Measurements from ENCODE around the gene CBARP.
A peak's percentile ranks its signal among the peaks of the same experiment; 100 is the strongest.

Gene CBARP

GRCh38 chr19:1275976-1276627 is 38.3 kb upstream of the CBARP start:
- H3K27me3 ChIP-seq (ENCODE audit: control insufficient read depth in 2 of 2, insufficient read depth in 2 of 2, low read length in 2 of 2) = no peaks in the 10 kb centered on the region

GRCh38 chr19:1275260-1275975 is 37.6 kb upstream of the CBARP start, which contains the start of gene FAM174C:
Gene FAM174C (plus strand): TSS chr19:1275530. CDS start chr19:1275550, 20 bp downstream.
- Histone ChIP-seq H3K9ac (ENCODE audit: low read depth in 1 of 2, low read length in 2 of 2) (peak within 1 kb of the TSS; percentile 88 to 94), H3K36me3 (ENCODE audit: control insufficient read depth in 2 of 2, insufficient read depth in 2 of 2, low read length in 2 of 2) (peaks cover 48 to 53% of the 10 kb centered on the region in 2 donors), H3K4me3 (ENCODE audit: low read length in 2 of 2) (peak within 1 kb of the TSS; percentile 78 to 85), H3K27me3 (ENCODE audit: control insufficient read depth in 2 of 2, insufficient read depth in 2 of 2, low read length in 2 of 2) (no peaks in the 10 kb centered on the region), H3K27ac (ENCODE audit: low read depth in 2 of 2, low read length in 2 of 2) (peak within 1 kb of the TSS; percentile 99 to 100), H3K4me1 (ENCODE audit: control insufficient read depth in 2 of 2, insufficient read depth in 2 of 2, low read length in 2 of 2) (peaks cover 53 to 61% of the 10 kb centered on the region in 2 donors), H3K9me3 (ENCODE audit: control insufficient read depth in 2 of 2, low read length in 2 of 2) (no peaks in the 10 kb centered on the region)

More at GRCh38 chr19:1275976-1276627, 38.3 kb upstream of the CBARP start:
- Histone ChIP-seq H3K27ac (ENCODE audit: low read depth in 2 of 2, low read length in 2 of 2) (peak overlapping the region; percentile 99 to 100), H3K4me3 (ENCODE audit: low read length in 2 of 2) (peak overlapping the region; percentile 78 to 85), H3K36me3 (ENCODE audit: control insufficient read depth in 2 of 2, insufficient read depth in 2 of 2, low read length in 2 of 2) (peaks cover 45 to 48% of the 10 kb centered on the region in 2 donors), H3K4me1 (ENCODE audit: control insufficient read depth in 2 of 2, insufficient read depth in 2 of 2, low read length in 2 of 2) (peaks cover 46 to 54% of the 10 kb centered on the region in 2 donors), H3K9me3 (ENCODE audit: control insufficient read depth in 2 of 2, low read length in 2 of 2) (no peaks in the 10 kb centered on the region), H3K9ac (ENCODE audit: low read depth in 1 of 2, low read length in 2 of 2) (peak overlapping the region; percentile 88 to 94)

DNA sequence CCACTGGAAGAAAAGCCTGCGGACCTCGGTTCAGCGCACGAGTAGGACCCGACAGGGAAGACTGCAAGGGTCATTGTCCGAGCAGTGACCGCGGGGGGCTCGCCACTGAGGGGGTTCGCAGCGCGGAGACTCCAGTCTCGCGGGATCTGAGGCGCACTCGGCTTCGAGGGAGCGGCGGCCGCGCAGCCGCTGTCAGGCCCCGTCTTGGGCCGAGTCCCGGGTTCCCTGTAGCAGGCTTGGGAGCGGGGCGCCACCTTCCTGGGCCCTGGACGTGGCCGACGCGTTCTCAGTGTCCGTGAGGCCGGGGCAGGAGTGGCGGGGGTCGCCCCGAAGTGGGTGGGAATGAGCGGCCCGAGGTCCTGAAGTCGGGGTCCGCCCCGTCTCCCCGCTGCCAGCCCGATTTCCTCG is 37.1 kb upstream of the CBARP start:
- H3K4me3 ChIP-seq (ENCODE audit: low read length in 2 of 2) = peak overlapping the region; percentile 41 to 85
- H3K9ac ChIP-seq (ENCODE audit: low read depth in 1 of 2, low read length in 2 of 2) = peak overlapping the region in 1 of 2 donors; percentile 94
- peak overlapping the region; percentile 99 to 100 for H3K27ac ChIP-seq (ENCODE audit: low read depth in 2 of 2, low read length in 2 of 2)
- peaks cover 48 to 56% of the 10 kb centered on the region in 2 donors for H3K36me3 ChIP-seq (ENCODE audit: control insufficient read depth in 2 of 2, insufficient read depth in 2 of 2, low read length in 2 of 2)
- peaks cover 59 to 64% of the 10 kb centered on the region in 2 donors for H3K4me1 ChIP-seq (ENCODE audit: control insufficient read depth in 2 of 2, insufficient read depth in 2 of 2, low read length in 2 of 2)
- no peaks in the 10 kb centered on the region for H3K9me3 ChIP-seq (ENCODE audit: control insufficient read depth in 2 of 2, low read length in 2 of 2)
- no peaks in the 10 kb centered on the region for H3K27me3 ChIP-seq (ENCODE audit: control insufficient read depth in 2 of 2, insufficient read depth in 2 of 2, low read length in 2 of 2)

DNA sequence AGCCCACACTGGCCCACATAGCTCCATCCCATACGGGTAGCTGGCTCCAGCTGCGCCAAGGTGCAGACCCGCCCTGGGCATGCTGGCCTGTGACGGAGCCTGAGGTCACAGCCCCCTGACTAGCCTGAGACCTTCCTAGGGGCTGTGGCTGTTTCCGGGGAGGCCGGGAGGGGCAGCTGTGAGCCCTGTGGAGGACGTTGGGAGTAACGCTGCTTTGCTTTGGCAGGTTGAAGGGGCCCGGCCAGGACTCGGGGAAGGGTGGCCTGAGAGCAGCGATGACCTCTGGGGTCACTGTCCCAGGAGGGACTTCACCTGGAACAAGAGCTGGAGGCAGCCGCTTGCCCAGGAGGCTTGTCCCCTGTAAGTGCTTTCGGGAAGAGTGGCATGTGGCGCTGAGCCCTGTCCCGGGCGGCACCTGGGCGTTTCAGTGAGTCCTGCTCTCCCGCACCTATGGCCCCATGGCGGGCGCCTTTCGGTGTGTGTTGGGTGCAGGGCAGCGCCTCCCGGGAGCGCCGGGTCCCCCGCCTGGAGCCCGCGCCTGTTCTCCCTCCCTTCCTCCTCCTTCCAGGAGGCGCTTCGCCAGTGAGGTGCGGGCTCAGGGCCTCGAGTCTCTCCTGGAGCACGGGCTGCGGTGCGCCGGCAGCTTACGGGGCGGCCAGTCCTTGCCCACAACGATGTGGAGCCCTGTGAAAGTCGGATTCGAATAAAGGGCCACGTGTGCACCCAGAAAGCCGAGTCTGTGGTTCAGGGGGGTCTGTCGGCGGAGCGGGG is 36.5 kb upstream of the CBARP start:
- Histone ChIP-seq H3K9ac (ENCODE audit: low read depth in 1 of 2, low read length in 2 of 2) (peak overlapping the region in 1 of 2 donors; percentile 94), H3K4me3 (ENCODE audit: low read length in 2 of 2) (peak overlapping the region; percentile 41 to 85), H3K27me3 (ENCODE audit: control insufficient read depth in 2 of 2, insufficient read depth in 2 of 2, low read length in 2 of 2) (no peaks in the 10 kb centered on the region), H3K36me3 (ENCODE audit: control insufficient read depth in 2 of 2, insufficient read depth in 2 of 2, low read length in 2 of 2) (peaks cover 46 to 52% of the 10 kb centered on the region in 2 donors), H3K27ac (ENCODE audit: low read depth in 2 of 2, low read length in 2 of 2) (peak overlapping the region; percentile 99 to 100), H3K9me3 (ENCODE audit: control insufficient read depth in 2 of 2, low read length in 2 of 2) (no peaks in the 10 kb centered on the region), H3K4me1 (ENCODE audit: control insufficient read depth in 2 of 2, insufficient read depth in 2 of 2, low read length in 2 of 2) (peaks cover 61 to 64% of the 10 kb centered on the region in 2 donors)

GRCh38 chr19:1273263-1274041 is 35.6 kb upstream of the CBARP start:
- Histone ChIP-seq H3K4me1 (ENCODE audit: control insufficient read depth in 2 of 2, insufficient read depth in 2 of 2, low read length in 2 of 2) (peaks cover 64 to 68% of the 10 kb centered on the region in 2 donors), H3K27ac (ENCODE audit: low read depth in 2 of 2, low read length in 2 of 2) (peak overlapping the region; percentile 39 to 54), H3K9me3 (ENCODE audit: control insufficient read depth in 2 of 2, low read length in 2 of 2) (no peaks in the 10 kb centered on the region), H3K9ac (ENCODE audit: low read depth in 1 of 2, low read length in 2 of 2) (no peak overlapping the region), H3K36me3 (ENCODE audit: control insufficient read depth in 2 of 2, insufficient read depth in 2 of 2, low read length in 2 of 2) (peaks cover 41 to 46% of the 10 kb centered on the region in 2 donors), H3K4me3 (ENCODE audit: low read length in 2 of 2) (no peak overlapping the region), H3K27me3 (ENCODE audit: control insufficient read depth in 2 of 2, insufficient read depth in 2 of 2, low read length in 2 of 2) (no peaks in the 10 kb centered on the region)

DNA sequence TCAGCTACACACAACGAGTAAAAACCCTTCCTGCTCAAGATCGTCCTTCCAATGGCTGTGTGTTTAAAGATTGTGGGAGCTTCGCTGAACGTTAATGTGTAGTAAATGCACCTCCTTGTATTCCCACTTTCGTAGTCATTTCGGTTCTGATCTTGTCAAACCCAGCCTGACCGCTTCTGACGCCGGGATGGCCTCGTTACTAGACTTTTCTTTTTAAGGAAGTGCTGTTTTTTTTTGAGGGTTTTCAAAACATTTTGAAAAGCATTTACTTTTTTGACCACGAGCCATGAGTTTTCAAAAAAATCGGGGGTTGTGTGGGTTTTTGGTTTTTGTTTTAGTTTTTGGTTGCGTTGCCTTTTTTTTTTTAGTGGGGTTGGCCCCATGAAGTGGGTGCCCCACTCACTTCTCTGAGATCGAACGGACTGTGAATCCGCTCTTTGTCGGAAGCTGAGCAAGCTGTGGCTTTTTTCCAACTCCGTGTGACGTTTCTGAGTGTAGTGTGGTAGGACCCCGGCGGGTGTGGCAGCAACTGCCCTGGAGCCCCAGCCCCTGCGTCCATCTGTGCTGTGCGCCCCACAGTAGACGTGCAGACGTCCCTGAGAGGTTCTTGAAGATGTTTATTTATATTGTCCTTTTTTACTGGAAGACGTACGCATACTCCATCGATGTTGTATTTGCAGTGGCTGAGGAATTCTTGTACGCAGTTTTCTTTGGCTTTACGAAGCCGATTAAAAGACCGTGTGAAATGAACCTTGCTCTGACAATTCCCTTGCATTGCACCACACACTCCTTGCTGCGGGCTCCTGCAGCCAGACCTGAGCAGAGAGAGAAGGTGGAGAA is 34.8 kb upstream of the CBARP start:
- Histone ChIP-seq H3K27ac (ENCODE audit: low read depth in 2 of 2, low read length in 2 of 2) (peak overlapping the region; percentile 39 to 54), H3K9ac (ENCODE audit: low read depth in 1 of 2, low read length in 2 of 2) (no peak overlapping the region), H3K36me3 (ENCODE audit: control insufficient read depth in 2 of 2, insufficient read depth in 2 of 2, low read length in 2 of 2) (peaks cover 41 to 46% of the 10 kb centered on the region in 2 donors), H3K4me1 (ENCODE audit: control insufficient read depth in 2 of 2, insufficient read depth in 2 of 2, low read length in 2 of 2) (peaks cover 72 to 74% of the 10 kb centered on the region in 2 donors), H3K4me3 (ENCODE audit: low read length in 2 of 2) (peak overlapping the region; percentile 15 to 33), H3K27me3 (ENCODE audit: control insufficient read depth in 2 of 2, insufficient read depth in 2 of 2, low read length in 2 of 2) (no peaks in the 10 kb centered on the region), H3K9me3 (ENCODE audit: control insufficient read depth in 2 of 2, low read length in 2 of 2) (no peaks in the 10 kb centered on the region)

- Histone ChIP-seq H3K27ac (ENCODE audit: low read depth in 2 of 2, low read length in 2 of 2) (peak overlapping the region in 1 of 2 donors; percentile 24), H3K4me1 (ENCODE audit: control insufficient read depth in 2 of 2, insufficient read depth in 2 of 2, low read length in 2 of 2) (peaks cover 76 to 78% of the 10 kb centered on the region in 2 donors)
These were observed 34.0 kb upstream of the CBARP start for GRCh38 chr19:1271528-1272422.

DNA sequence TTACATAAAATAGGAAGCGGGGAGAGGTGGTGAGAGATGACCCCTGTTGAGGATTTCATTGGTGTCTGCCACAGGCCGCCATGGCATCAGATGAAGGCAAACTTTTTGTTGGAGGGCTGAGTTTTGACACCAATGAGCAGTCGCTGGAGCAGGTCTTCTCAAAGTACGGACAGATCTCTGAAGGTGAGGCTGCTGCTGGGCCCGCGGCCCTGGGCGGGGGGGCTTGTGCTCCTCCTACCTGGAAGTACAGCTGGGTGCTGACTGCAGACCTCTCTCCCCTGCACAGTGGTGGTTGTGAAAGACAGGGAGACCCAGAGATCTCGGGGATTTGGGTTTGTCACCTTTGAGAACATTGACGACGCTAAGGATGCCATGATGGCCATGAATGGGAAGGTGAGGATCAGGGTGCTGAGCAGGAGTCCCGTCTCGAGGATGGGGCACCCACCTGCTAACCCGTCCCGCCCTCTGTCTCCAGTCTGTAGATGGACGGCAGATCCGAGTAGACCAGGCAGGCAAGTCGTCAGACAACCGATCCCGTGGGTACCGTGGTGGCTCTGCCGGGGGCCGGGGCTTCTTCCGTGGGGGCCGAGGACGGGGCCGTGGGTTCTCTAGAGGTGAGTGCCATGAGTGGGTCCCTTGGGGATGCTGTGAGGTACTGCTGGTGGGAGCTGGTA is 33.2 kb upstream of the CBARP start:
- peak overlapping the region; percentile 63 to 96 for H3K9ac ChIP-seq (ENCODE audit: low read depth in 1 of 2, low read length in 2 of 2)
- peaks cover 41 to 46% of the 10 kb centered on the region in 2 donors for H3K36me3 ChIP-seq (ENCODE audit: control insufficient read depth in 2 of 2, insufficient read depth in 2 of 2, low read length in 2 of 2)
- peaks cover 72 to 74% of the 10 kb centered on the region in 2 donors for H3K4me1 ChIP-seq (ENCODE audit: control insufficient read depth in 2 of 2, insufficient read depth in 2 of 2, low read length in 2 of 2)

More at GRCh38 chr19:1271528-1272422, 34.0 kb upstream of the CBARP start:
- peaks cover 41 to 46% of the 10 kb centered on the region in 2 donors for H3K36me3 ChIP-seq (ENCODE audit: control insufficient read depth in 2 of 2, insufficient read depth in 2 of 2, low read length in 2 of 2)
- peak overlapping the region; percentile 49 to 98 for H3K4me3 ChIP-seq (ENCODE audit: low read length in 2 of 2)
- peak overlapping the region in 1 of 2 donors; percentile 96 for H3K9ac ChIP-seq (ENCODE audit: low read depth in 1 of 2, low read length in 2 of 2)
- no peaks in the 10 kb centered on the region for H3K9me3 ChIP-seq (ENCODE audit: control insufficient read depth in 2 of 2, low read length in 2 of 2)
- no peaks in the 10 kb centered on the region for H3K27me3 ChIP-seq (ENCODE audit: control insufficient read depth in 2 of 2, insufficient read depth in 2 of 2, low read length in 2 of 2)

More for the DNA sequence above, 33.2 kb upstream of the CBARP start:
- Histone ChIP-seq H3K9me3 (ENCODE audit: control insufficient read depth in 2 of 2, low read length in 2 of 2) (no peaks in the 10 kb centered on the region), H3K27me3 (ENCODE audit: control insufficient read depth in 2 of 2, insufficient read depth in 2 of 2, low read length in 2 of 2) (no peaks in the 10 kb centered on the region), H3K27ac (ENCODE audit: low read depth in 2 of 2, low read length in 2 of 2) (peak overlapping the region in 1 of 2 donors; percentile 24), H3K4me3 (ENCODE audit: low read length in 2 of 2) (peak overlapping the region; percentile 49 to 98)

Measured in mucosa of rectum (tissue), 2 donors.